Left renal pelvis (tissue), 4 donors: ENCODE results near the gene XPO5. TPM values are rescaled to one million over a fixed set of nuclear protein-coding genes. Genes with fewer than 3 reads are reported as not detected.

Experiments used
- DNase-seq, 4 donors: peaks; one replicate each; pipeline ENCODE4 v3.0.0-alpha.2; 2013; ENCODE audit warnings: low read depth in 4 of 4, low spot score in 3 of 4
- polyA plus RNA-seq, 4 donors: library from polyadenylated mRNA; unstranded; fragments of 120-200 nt; gene quantifications; one replicate each; pipeline ENCODE4 v1.2.1, GENCODE V29; 2013; ENCODE audit not compliant: insufficient read length in 4 of 4

XPO5 gene
- polyA plus RNA-seq, 4 donors, result 29.2 to 53.9 (median 49.5) TPM

DNA sequence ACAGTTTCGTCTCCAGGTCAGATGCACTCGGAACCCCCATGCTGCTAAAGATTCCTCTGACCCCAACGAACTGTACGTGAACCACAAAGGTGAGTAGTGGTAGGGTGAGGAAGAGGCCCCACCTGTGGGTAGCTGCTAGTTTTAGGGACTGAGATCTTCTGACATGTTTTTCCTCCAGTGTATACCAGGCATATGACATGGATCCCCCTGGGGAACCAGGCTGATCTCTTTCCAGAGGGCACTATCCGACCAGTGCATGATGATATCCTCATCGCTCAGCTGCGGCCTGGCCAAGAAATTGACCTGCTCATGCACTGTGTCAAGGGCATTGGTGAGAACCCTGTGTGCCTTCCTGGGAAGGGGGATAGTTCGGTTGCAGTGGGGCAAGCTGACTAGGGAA lies 55.7 kb downstream of the XPO5 start:
- no peak for DNase-seq

DNA sequence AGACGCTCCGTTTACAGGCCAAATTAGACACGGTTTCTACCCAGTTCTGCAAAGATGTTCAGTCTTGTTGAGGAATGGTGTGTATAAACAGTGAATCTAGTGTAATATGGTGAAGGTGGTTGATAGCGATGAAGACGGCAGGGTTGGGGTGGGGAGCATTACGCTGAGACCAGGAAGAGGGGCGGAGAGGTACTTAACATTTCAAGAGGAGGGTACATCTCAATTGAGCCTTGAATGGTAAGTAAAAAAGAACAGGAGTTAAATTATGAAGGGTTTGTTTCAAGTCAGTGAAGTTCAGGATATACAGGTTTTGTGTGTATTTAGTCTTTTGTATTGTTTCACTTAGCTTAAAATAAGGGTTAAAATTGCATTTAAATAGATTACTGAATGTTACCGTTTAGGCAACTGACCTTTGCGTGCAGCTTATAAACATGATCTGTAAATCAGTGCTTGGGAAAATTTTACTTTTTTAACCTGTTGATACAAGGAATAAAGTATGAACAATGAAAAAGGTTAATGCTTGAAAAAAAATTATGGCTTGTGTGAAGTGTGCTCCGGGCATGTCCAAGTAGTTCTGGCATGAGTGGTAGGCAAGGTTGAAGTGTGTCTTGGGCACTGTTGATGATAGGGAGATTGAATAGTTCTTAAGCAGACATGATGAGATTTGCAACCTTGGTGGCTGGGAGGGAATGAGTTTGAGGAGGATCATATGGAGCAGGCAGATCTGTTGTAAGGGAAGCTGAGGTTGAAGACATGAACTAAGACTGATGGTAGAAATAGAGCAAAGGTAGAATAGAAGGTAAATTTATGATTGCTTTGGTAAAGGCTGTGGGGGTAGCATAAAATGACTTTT lies 58.1 kb downstream of the XPO5 start:
- no peak for DNase-seq

DNA sequence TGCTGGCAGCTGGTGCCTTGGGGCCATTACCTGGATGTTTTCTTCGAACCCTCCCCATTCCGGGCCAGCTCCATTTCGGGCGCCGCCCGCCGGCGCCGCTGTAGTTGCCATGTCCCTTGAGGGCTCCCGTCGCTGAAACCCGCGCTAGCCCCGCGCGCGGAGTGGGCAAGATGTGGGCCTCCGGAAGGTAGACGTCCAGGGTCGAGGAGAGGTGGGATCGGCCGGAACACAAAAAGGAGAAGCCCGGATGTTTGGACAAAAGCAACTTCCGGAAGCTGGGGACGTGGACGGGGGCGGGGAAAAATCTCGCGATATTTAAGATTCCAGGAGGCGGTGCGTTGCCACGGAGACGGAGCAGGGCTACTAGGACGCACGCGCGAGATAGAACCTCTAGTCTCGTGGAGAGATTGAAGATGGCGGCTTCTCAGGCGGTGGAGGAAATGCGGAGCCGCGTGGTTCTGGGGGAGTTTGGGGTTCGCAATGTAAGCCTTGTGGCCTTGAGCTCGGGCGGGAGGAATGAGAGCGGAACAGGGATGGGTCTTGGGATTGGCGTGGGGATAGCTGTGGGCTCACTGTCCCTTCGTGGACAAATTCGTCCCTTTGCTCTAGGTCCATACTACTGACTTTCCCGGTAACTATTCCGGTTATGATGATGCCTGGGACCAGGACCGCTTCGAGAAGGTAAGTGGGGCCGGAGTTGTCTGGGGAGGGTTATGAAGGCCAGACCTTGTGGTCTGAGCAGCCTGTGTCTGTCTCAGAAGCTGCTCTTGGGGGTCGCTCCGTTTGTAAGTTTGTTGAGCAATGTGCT lies 58.9 kb downstream of the XPO5 start, which contains the start of the genes POLR1C and YIPF3:
POLR1C (plus strand) TSS at position 393 of the 808 bp plus-strand sequence; CDS start at position 414, 21 bp downstream.
YIPF3 (minus strand) TSS at position 230 of the 808 bp plus-strand sequence; CDS start at position 111, 119 bp downstream.
- peak; percentile 95 to 98 (median 97) for DNase-seq

DNA sequence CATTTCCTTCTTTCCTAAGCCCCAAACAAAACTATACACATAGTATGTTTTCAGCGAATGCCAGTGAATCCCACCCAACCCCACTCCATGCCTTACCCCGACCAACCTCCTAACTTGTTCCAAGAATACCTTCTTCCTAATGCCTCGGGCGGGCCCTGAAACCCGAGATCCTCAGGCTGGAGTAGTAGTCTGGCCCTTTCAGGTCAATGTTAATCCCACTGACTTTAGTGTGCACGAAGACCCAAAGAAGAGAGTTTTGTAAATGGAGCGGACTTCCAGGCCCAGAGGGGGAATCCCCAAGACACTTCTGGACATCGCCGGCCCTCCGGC lies 59.5 kb downstream of the XPO5 start:
- no peak for DNase-seq

DNA sequence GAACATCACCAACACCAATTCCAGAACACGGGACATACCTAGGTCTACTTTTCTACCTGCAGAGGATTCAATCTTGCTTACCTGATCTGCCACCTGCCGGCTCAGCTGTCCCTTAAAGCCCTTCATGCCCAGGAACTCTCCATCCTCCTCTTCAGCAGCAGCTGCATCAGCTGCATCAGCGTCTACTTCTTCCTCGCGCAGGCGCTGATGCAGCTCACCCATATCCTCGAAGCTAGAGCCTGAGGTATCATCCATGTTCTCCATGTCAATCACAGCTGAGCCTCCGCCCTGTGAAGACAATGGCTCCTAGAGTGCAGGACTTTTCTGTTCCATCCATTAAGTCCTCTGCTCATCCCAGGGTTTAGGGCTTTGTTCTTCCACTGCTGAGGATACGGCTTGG lies 60.0 kb downstream of the XPO5 start:
- no peak for DNase-seq

DNA sequence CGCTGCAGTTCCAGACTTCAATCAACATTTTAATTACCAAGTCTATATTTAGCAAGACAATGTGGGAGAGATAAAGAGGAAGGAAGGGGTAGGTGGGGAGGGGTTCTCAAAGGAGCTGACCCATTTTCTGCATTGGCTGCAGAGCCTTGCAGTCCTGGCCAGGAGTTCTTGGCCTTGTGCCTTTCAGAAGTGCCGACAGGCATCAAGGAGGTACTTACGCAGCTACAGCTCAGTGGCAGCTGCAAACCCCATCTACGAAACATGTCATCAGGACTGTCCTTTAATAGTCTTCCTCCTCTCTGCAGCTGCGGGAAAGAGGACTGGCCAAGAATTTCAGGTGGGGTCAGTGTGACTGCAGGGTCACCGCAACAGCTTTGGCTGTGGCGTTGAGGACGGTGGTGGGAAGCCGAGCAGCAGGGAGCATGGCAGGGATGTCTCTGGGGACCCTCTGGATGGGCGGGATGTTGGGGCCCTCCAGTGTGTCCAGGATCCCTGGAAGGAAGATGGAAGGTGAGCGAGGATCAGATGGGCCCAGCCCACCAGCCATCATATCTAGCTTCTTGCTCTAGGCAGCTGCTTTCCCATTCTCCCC lies 63.9 kb downstream of the XPO5 start:
- no peak for DNase-seq

DNA sequence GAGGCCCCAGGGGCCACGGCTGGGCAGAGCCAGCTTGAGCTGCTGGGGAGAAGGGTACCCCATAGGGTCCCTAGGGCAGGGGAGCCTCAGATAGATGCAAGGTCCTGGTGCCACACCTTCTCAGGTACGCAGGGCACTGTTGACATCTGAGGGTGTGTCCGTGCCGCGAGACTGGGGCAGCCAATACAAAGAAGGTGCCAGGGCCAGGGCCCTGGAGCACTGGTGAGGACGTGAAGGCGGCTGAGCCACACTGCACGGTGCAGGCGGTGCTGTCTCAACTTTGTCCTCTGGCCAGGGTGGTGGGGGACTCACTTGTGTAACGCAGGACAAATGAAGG lies 65.0 kb downstream of the XPO5 start:
- DNase-seq, result no peak

DNA sequence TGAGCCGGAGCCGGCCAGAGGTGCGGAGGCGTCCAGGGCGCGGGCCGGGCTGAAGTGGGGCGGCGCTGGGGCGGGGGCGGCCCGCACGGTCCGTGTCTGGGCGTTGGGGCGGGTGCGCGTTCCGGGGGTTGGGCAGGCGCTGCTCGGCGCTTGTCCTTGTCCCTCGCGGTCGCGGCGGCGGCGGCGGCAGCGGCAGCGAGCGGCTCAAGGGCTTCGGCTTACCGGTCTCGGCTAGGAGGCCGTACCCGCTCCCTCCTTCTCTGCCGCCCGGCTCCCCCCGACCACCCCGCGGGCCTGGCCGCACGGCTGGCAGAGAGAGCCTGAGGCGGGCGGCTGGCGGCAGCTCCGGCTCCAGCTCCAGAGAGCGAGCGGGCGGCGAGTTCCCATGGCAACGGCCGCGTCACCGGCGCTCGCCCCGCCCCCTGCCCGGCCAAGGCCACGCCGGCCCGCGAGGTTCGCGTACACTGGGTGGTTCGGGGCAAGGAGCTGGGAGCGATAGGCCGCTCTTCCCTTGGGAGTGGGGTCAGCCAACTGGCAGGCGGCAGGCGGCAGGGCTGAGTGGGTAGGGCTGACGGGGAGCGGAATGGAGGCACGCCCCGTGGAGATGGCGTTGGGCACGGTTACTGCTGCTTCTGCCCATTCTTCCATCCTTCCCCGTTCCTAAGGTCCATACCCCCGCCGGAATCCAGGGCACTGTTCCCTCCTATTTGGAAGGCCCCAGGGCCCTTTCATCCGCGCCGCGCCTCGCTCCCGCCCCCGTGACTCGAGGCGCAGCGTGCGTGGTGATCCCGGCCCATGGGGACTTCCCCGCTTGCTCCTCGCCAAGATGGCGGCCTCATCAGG lies 65.6 kb downstream of the XPO5 start, which contains the start of gene LRRC73:
LRRC73 (minus strand) TSS at position 363 of the 843 bp plus-strand sequence. CDS start 561 bp downstream, outside the sequence.
- DNase-seq, result peak in 3 of 4 donors; percentile 45 to 62 (median 61)

DNA sequence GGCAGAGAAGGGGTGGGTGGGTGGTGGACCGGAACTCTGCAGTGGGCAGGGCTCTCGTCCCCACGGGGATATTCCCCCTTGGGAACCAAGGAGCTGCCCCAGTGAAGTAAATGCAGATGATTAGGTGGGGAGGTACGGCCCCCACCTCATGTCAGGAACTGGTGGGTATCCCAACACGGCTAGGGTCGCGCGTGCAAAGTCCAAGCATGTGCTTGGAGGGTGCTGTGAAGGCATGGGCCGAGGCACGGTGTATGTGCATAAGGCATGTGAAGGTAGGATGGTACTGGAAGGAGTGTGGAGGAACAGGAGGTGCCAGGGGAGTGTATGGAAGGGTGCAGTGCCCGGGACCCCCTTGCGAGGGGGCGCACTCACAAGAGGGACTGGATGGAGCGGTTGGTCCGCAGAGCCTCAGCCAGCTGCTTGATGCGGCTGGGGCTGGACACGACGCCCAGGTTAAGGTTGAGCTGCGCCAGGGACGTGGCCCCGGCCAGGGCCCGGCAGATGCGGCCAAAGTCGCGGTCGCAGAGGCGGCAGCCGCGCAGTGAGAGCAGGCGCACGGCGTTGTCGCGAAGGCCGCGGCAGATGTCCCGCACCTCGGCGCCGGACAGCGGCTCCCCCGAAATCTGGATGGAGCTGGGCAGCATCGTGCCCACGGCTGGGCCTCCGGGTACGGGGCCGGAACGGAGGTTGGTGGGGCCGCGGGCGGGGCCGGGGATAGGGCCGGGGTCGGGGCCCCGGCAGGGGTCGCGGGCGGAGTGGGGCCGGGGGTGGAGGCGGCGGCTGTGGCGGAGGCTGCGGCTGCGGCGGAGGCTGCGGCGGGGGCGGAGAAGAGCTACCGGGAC lies 66.5 kb downstream of the XPO5 start:
- no peak for DNase-seq

DNA sequence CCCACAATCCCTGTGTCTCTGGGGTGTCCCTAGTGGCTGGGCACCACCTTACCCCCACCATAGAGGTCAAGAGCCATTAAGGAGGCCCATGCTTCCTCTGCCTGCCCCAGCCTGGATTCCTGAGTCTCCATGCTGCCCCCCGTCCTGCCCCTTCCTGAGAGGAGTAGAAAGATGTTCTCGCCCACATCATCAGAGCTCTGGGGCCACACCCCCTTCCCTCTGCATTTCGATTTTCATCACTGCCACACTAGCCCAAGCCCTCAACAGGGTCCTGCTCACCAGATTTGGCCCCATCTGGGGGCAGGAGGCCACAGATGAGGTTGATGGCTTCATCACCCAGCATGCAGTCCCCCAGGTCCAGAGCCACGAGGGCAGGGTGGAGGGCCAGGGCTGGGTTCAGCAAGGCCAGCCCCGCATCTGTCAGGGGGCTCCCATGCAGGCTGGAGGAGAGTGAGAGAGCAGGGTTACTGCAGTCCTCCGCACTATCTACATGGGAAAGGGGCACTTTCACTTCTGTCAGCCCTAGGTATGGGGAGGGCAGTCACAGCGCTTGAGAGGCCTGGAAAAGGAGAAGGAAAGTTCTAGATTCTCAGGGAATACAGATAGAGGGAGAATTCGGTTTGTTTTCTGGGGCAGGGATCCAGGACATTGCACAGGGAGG lies 67.2 kb downstream of the XPO5 start:
- DNase-seq, result no peak

DNA sequence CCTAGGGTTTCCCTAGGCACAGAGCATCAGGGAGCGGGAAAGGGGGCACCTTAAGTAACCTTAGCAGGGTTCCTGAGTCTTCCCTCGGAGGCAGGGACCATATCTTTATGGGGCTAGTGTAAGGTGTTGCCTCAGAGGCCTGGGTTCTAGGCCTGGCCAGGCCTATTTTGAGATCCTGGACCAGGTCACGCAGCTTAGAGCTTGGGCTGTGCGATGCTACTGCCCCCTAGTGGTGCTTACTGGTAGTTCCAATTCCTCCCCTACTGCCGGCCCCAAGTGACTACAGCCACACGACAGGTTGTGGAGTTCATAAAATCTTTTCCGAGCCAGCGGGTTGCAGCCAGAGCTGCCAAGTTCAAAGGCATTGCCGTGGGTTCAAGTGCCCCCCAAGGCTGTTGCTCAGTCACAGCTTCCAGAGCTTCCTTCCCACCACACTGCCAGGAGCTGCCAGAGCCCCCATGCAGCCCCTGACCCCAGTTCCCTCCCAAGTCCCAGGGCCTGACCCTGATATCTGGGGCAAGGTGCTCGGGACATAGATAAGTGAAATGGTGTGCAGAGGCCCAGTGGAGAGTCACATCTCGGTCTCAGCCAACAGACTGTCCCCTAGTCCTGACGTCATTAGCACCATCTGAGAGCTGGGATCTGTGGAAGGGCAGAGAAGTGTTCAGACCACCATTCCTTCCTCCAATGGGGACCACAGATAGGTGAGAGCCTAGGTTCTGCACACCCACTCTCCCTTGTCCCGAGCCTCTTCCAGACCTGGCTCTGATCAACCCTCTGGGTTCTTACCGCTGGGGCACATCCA lies 69.0 kb downstream of the XPO5 start:
- peak; percentile 61 to 83 (median 70) for DNase-seq

DNA sequence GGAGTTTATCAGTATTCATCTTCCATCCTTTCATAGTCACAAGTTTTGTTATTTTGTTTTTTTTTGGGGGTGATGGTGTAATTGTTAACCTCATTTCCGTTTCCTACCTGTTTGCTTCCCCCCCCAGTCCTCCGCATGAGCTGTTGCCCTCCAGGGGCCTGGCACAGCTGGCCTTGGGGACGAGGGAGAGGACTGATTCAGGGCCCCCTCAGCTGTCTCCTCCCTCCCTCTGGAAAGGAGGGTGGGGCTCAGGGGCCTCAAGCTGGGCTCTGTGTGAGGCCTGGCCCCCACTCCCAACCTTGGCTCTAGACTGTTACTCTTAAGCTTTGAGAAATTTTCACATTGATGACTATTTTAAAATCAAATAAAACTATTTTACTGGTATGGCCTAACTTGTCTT lies 69.7 kb downstream of the XPO5 start:
- DNase-seq, result no peak

DNA sequence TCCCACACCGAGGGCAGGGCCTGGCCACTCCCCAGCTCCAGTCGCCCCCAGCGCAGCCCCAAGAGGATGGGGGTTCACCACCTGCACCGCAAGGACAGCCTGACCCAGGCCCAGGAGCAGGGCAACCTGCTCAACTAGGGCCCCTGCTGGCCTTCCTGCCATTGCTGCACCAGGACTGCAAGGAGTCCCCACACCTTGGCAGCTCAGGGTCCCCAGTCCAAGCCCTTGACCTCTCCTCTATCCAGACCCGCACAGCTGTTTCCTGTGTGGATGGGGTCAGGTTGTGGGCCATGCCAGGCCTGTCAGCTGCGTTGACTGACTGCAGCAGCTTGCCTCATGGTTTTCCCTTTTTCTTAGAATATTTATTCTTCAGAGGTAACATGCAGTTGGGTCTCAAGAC lies 70.1 kb downstream of the XPO5 start:
- DNase-seq, result no peak

DNA sequence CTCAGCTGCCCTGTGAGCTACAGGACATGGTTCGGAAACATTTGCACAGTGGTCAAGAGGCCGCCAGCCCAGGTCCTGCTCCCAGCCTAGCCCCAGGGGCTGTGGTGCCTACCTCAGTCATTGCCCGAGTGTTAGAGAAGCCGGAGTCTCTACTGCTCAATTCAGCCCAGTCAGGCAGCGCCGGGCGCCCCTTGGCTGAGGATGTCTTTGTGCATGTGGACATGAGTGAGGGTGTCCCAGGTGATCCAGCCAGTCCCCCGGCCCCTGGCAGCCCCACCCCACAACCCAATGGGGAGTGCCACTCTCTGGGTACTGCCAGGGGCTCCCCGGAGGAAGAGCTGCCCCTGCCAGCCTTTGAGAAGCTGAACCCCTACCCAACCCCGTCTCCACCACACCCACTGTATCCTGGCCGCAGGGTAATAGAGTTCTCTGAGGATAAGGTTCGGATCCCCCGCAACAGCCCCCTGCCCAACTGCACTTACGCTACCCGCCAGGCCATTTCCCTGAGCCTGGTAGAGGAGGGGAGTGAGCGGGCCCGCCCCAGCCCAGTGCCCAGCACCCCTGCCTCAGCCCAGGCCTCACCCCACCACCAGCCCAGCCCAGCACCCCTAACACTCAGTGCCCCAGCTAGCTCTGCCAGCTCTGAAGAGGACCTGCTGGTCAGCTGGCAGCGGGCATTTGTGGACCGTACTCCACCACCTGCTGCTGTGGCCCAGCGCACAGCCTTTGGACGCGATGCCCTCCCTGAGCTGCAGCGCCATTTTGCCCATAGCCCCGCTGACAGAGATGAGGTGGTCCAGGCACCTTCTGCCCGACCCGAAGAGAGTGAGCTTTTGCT lies 70.9 kb downstream of the XPO5 start:
- no peak for DNase-seq

DNA sequence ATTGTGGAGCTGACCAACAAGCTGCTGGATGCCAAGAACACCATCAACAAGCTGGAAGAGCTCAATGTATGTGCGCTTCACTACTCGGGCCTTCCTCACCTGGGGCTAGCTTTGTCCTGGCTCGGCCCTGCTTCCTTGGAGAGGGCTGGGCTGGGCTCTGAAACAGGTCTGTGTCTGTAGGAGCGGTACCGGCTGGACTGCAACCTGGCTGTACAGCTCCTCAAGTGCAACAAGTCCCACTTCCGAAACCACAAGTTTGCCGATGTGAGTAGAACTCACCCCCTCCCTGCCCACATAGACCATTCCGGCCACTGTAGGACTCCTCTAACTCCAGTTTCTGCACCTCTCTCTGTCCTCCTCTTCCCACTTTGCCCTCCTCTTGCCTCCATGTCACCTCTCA lies 72.4 kb downstream of the XPO5 start:
- no peak for DNase-seq

DNA sequence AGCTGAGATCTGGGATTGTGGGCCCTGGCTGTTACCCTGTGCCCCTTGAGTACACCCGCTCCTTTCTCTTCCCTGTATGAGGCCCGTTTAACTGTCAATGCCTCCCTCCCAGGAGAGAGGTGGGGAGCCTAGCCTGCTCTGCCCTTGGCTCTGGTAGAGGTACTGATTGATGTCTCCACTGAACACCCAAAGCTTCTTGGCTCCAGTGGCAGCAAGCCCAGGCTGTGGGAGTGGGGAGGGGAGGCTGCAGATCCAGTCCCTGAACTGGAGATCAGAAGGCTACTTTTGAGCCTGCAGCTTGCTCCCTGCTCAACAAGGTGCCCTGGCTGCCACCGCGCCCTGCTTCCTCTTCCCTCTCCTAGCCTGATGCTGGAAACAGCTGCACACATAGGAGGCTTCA lies 73.2 kb downstream of the XPO5 start:
- no peak for DNase-seq

DNA sequence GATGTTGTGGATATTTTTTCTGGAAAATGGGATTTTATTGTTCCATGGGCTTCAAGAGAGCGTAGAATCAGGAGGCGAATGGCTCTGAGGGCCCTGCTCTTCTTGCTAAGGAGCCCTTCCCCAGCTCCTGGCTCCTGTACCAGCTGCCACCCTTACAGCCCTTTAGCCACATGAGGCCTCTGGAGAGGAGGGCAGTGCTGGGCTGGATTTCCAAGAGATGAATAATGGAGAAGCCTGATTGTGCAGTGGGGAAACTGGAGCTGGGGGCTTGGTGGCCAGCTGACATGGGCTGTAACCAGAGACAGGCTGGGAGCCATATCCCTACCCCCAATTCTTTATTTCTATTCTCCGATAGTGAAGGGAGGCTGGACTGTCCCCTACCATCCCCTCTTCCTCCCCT lies 74.9 kb downstream of the XPO5 start:
- no peak for DNase-seq
